Measurements from ENCODE around the gene TCN1.
"Not testable (repeated sequence)": the region's sequence is repeated elsewhere in the genome, so short reads cannot be mapped to it uniquely, and the experiment has no call there.

The TCN1 gene, protein sequence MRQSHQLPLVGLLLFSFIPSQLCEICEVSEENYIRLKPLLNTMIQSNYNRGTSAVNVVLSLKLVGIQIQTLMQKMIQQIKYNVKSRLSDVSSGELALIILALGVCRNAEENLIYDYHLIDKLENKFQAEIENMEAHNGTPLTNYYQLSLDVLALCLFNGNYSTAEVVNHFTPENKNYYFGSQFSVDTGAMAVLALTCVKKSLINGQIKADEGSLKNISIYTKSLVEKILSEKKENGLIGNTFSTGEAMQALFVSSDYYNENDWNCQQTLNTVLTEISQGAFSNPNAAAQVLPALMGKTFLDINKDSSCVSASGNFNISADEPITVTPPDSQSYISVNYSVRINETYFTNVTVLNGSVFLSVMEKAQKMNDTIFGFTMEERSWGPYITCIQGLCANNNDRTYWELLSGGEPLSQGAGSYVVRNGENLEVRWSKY

DNA sequence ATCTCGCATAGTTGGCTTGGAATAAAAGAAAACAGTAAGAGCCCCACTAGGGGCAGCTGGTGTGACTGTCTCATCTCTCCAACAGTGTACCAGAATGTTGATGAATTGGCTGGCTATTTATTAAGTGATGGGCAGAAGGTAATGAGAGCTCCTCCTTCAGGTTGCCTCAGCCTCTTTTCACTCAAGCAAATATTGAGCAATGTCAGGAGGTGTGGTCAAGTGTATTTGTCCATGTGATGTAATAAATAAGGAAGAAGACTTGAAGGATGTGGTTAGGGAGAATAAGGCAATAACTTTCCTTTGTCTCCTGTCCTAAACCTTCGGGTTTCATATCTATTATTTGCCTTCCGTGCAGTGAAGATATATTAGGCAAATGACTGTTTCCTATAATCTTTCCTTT is at the start of gene TCN1:
Gene TCN1, minus strand, starts transcription at position 91 of the 400 bp plus-strand sequence. Its CDS starts 17 bp downstream, at position 74.
- no peak for DNase-seq

DNA sequence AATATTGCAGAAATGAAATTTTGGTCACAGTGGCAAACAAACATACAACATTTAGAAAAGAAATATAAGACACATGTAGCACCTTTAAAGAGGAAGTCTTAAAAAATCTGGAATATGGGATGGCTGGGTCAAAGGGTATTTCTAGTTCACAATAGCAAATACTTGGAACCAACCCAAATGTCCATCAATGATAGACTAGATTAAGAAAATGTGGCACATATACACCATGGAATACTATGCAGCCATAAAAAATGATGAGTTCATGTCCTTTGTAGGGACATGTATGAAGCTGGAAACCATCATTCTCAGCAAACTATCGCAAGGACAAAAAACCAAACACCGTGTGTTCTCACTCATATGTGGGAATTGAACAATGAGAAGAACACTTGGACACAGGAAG is 37.3 kb upstream of the TCN1 start:
- not testable (repeated sequence) for DNase-seq

DNA sequence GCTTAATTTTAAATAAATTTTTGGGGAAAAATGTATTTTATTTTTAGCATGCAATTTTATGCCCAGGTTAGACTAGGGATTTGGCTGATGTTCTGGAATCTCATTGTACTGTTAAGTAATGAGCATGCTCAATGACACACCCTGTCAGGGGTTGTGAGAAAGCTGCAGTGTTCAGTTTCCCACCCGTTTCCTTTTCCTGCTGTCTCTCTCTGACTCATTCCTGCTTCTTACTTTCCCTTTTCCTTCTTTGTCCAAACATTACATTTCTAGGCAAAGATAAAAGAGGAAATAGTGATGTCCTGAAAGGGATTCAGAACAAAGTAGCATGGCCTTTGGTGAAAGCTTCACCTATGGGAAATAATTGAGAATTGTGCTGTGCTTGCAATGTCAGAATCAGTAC is 35.0 kb upstream of the TCN1 start:
- DNase-seq: no peak

DNA sequence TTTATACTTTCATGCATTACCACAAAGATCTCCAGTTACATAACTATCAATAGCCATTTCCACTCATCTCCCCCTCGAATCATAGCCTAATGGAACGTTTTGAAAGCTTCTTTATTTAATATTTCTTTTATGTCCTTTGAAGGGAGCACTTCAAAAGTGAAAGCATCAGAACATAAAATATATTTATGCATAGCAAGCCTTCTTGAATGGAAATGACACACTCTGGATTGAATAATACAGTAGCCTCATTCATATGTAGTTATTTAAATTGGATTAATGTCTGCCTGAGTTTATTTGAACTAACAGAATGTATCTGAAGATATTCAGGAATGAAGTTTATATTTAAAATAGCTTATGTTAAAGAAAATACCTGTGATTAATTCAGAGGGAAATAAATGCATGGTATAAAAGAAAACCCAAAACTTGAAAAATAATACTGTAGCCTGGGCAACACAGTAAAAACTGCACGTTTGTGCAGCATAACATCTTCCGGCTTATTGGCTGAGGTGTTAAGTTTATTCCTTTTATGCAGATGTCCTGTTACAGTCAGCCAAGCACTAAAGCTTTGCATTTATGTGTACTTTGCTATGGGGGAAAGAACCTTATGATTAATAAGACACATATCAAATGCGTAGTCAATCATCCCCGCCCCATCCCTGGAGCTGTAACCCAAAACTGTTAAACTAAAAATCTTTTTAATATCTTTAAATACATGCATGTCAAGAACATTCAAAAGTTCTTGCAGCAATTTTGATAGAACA is 34.3 kb upstream of the TCN1 start:
- no peak for DNase-seq

DNA sequence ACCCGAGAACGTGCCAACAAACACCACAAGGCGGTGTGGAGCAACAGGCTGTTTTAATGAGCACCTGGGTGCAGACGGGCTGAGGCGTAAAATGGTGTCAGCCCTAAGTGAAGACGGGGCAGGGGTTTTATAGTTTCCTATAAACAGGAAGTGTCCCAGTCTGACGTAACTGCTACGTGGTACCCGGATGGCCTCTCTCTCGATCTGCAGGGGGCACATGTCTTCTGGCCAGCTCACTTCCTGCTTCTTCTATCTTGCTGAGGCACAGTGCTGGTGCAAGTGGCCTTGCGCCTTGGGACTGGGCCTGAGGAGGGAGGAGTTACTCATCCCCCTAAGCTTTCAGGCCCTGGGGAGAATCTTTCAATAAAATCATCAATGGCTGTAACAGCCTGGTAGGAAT is 33.2 kb upstream of the TCN1 start:
- DNase-seq: no peak

DNA sequence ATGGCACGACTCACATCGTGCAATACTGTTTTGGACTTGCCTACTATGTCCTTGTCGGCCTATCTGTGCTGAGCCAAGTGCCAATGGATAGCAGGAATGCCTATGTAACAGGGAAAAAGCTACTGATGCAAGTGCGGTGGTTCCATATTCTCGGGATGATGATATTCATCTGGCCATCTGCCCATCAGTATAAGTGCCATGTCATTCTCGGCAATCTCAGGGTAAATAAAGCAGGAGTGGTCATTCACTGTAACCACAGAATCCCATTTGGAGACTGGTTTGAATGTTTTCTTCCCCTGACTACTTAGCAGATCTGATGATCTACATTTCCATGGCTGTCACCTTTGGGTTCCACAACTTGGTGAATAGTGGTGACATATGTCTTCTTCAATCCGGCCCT is 32.4 kb upstream of the TCN1 start:
- DNase-seq: no peak

DNA sequence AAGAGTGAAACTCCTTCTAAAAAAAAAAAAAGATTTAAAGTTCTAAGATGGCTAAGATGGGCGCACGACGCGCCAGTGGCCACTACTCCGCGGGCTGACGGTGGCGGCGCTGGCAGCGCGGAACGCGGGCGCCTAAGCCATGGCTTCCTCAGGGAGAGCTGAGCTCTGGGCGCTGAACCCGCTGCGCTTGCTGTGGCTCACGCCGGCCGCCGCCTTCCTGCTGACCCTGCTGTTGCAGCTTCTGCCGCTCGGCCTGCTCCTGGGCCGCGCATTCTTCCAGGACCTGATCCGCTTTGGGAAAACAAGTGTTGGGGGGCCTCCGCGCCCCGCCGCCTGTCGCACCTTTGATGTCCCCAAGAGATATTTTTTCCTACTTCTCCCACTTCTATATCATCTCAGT is 31.8 kb upstream of the TCN1 start:
- DNase-seq: no peak

DNA sequence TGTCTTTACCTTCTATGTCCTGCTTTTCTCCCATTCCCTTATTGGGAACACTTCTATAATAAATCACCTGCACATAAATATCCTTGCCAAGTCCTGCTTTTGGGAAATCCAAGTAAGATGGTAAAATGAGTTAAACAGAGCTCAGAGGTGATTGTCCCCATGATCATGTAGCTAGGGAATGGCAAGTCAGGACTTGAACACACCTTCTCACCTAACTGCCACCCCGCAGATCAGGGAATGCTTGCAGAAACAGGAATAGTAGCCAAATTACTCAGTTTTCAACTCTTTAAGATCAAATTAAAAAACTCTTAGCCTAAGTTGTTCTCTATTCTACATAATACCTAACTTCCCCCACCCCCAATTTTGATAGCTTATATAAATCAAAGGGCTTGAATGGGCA is 28.3 kb upstream of the TCN1 start:
- no peak for DNase-seq

DNA sequence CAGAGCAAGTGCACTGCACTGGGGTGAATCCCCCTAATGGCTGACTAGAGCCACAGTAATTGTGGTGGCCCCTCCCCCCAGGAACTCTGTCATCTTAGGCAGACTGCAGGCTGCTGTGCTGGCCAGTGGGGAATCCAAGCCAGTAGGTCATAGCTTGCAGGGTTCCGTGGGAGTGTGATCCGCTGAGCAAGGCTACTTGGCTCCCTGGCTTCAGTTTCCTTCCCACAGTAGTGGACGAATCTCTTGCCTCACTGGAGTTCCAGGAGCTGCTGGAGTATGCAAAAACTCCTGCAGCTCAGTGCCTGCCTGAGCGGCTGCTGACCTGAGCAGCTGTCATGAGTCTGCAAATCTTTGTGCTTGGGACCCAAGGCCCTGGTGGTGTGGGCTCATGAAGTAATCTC is 25.5 kb upstream of the TCN1 start:
- no peak for DNase-seq

DNA sequence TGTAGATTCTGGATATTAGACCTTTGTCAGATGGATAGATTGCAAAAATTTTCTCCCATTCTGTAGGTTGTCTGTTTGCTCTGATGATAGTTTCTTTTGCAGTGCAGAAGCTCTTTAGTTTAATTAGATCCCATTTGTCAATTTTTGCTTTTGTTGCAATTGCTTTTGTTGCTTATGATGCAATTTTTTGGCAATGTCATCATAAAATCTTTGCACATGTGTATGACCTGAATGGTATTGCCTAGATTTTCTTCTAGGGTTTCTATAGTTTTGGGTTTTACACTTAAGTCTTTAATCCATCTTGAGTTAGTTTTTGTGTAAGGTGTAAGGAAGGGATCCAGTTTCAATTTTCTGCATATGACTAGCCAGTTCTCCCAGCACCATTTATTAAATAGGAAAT is 20.9 kb upstream of the TCN1 start:
- DNase-seq: not testable (repeated sequence)

DNA sequence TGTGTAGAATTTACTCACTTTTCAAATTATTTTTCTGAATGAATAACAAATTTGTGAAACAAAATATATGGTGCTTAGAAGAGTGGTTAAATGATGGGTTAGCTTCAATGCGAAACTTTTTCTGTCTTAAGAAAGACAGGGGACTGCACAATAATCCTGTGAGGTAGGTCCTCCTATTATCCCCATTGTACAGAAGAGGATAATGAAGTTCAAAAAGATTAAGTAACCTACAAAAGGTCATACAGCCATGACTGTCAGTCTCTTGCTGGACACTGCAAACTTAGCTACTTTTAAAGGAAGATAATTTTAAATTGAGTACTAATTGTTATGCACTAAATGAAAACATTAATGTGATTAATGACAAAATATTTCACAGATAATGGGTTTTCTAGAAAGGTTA is 17.3 kb upstream of the TCN1 start:
- no peak for DNase-seq

DNA sequence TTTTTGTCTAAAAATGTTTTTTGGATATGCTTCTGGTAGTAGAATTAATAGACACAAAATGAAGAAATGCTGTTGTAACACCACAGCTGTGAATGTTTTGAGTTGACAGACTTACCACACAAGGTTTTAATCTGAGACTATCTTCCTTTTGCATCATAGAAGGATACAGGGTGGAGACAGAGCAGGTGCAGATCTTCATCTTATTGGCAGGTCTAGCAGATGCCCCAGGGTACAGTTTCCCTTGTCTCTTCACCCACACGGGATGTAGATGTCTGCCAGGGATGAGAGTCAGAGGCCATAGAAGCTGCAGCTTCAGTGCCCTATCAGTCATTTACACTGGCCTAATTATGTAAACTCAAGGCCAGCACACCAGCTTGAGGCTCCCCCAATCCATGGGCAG is 13.3 kb upstream of the TCN1 start:
- DNase-seq: no peak

DNA sequence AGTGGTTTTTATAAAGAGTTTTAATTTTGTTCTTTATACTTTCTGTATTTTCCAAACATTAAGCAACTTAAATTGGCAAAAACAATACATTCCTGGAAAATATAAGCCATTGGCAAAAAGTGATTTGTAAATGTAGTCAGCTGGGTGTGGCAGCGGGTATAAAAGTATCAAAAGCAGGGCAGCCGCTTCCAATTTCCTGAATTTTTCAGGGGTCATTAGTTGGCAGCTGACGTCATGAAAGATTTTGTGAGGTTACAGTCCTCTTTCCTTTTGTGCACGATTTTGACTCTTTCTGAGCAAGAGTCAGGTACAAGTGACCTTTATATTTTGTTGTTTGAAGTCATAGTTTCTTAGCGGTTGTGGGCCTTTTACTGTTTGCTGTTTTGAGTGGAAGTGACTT is 12.3 kb upstream of the TCN1 start, which contains the start of gene OOSP3:
Gene OOSP3, plus strand, starts transcription at position 208 of the 400 bp plus-strand sequence. Its CDS starts 27 bp downstream, at position 235.
- no peak for DNase-seq

DNA sequence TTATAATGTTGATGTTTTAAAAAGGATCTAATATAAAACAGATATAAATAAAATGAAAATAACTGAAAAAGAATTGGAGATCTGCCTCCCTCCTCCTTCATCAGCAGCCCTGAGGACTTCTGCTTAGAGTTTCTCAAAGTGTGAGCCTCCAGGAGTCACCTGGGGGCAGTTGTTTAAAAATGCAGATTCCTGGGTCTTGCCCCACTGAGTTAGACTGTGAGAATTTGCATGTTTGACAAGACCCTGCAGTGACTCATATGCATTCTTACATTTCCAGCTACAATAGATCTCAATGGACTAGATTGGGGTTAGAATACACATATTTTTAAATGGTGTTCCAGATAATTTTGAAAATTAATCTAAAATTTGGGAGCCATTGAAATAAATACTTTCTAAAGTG is 11.5 kb upstream of the TCN1 start:
- no peak for DNase-seq

DNA sequence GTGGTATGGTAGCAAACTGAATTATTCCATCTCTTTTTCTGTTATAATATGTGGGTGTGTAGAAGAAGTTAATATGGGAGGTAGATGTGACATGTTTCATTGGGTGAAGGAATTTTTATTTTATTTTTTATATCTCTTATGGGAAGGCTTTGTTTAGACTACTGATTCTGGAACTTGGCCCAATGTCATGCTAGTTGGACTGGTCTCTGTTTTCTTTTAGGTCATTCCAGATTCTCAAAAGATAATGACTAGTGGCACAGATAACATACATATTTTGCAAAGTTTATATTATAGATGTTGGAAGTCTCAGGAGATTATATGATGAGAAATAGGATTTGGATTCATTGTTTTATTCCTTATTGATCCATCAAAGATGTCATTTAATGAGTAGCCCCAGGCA is 11.0 kb upstream of the TCN1 start:
- DNase-seq: no peak

DNA sequence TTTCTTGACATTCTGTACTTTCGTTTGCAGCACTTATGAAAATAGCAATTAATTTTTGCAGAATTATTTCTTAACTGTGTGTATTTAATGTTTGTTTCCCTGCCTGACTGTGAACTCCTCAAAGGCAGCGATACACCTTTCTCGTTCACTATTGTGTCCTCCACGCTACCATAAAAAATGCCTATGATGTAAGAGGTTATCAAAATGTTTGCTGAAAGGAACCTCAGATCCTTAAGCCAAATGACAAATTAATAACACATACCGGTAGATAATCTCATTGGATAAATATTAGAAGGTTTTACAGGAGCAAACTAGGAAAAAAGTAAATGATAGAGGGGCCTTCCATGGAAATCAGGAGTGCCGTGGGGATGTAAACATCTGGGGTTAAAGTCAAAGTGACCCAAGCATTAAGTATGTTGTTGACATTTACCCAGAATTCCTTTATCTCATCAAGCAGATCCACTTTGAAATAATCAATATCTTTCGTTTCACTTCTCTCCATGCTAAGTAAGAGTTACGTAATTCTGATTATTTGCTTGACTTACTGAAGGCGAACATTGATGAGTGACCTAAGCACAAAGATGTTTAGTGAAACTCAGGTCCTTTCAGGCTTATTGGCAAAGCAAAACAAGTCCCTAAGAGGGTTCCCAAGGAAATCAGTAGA is 9.7 kb upstream of the TCN1 start:
- DNase-seq: no peak

DNA sequence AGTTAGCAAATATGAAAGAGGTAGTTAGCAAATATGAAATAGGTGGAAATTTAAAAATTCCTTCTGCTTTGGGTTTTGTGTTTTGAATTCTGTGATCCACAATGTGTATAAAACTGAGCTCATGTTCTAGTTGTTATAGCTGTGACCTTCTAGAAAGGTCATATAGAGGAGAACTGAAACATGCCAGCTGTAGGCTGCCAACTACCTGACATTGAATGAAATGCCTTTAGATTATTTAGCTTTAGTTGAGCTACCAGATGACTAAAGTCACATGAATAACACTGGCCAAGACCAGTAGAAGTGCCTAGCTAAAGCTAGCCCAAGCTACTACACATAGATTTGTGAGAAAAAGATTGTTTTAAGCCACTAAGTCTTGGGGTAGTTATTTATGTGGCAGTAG is 5.8 kb upstream of the TCN1 start:
- no peak for DNase-seq

DNA sequence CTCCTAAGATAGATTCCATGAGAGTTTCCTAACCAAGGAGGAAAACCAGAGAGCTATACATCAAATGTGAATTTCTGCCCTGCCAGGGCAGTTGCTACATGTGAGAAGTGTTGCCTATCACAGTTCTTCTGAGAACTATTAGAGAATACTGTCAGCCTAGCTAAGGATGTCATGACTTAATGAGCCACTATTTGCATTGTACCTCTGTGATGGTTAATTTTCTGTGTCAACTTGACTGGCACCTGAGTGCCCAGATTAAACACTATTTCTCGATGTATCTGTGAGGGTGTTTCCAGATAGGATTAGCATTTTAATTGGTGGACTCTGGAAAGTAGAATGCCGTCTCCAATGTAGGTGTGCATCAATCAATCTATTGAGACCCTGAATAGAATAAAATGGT is 1.7 kb upstream of the TCN1 start:
- no peak for DNase-seq

DNA sequence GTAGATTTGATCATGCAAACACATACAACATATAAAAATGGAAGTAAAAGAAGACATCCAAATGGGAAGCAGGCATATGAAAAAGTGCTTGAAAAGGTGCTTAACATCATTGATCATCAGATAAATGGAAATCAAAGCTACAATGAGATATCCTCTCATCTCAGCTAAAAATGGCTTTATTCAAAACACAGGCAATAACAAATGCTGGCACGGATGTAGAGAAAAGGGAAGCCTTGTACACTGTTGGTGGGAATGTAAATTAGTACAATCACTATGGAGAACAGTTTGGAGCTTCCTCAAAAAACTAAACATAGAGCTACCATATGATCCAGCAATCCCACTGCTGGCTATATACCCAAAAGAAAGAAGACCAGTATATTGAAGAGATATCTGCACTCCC is 549 bp upstream of the TCN1 start:
- no peak for DNase-seq

DNA sequence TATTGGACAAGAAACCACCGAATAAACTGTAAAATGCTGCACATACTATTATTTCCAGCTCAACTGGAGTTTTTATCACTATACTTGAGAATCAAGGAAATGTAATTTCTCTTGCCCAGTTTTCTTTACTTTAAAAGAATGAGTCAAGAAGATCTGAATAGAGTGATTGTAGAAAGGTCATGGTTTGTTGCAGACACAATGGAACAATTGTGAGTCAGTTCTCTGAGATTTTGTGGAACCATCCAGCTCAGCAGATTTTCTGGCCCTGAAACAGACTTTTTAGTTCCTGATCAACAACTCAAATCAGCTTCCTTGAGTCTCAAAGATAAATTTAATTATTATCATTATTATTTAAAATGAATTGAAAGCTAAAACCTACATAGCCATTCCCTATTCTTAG is 1.3 kb downstream of the TCN1 start:
- DNase-seq: no peak

DNA sequence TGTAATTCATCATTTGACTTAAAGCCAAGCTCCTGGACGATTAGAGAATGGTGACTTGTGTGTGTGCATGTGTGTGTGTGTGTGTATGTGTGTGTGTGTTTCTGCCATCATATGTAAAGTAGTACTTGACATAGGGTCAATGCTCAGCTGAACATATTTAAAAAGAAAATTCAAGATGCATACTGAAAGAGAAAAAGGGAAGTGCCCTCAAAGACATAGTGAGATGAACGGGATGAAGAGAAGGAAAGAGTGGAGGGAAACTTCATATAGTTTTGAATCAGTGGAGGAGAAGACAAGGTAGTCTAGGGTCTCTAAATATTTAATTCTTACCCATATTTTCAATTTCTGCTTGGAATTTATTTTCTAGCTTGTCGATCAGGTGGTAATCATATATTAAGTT is 4.0 kb downstream of the TCN1 start:
- no peak for DNase-seq

DNA sequence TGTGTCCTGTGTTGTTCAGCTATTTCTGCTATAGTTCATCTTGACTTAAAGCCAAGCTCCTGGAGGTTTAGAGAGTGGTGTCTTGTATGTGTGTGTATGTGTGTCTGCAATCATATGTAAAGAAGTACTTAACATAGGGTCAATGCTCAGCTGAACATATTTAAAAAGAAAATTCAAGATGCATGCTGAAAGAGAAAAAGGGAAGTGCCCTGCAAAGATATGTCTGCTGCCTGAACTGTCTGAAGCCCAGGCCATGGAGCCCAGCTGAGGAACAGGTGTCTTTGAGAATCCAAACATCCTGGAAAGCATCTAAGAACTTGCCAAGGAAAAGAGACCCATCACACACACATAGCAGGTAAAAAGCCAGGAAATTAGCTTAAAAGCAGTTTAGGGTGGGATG is 6.6 kb downstream of the TCN1 start:
- no peak for DNase-seq
